Measurements from ENCODE around the gene AIRE.

DNA sequence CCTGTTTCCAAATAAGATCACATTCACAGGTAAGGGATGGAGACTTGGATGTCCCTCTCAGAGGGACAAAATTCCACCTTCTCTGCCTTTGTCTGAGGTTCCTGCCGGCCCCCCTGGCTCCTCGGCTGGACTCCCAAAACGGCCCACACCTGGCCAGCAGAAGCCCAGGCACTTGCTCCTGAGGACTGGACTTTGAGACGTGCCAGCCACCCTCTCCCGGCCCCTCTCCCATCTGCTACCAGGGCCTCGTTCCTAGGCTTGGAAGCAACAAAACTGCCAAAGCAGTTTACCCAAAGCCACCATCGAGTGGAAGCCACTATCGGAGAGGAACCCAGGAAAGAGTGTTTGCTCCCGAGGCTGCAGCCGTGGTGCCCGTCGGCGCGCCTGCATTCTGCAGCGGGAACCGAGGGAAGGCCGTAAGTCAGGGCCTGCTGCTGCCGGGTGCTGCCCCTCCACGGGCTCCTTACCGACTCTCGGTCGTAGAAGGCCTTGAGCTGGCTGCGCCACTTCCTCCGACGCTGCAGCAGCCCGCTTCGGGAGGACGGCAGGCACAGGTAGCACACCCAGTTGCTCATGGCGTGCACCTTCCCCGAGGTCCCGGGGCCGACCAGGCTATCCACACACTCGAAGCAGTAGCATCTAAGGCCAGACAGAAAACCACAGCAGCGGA is 27.5 kb upstream of the AIRE start:
- no peak for TF ChIP-seq CEBPB (IDR thresholded peaks at IDR 0.05)
- TF ChIP-seq TAF1 (IDR thresholded peaks at IDR 0.05; ENCODE audit: low read depth): no peak
- TF ChIP-seq, protein P1, sequence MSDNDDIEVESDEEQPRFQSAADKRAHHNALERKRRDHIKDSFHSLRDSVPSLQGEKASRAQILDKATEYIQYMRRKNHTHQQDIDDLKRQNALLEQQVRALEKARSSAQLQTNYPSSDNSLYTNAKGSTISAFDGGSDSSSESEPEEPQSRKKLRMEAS (IDR thresholded peaks at IDR 0.05): no peak
- no peak for TF ChIP-seq EP300 (IDR thresholded peaks at IDR 0.05; ENCODE audit: borderline replicate concordance)
- TF ChIP-seq TEAD4 (IDR thresholded peaks at IDR 0.05): no peak
